Stimulated activated CD4-positive, alpha-beta T cell treated with anti-CD3 and anti-CD28 coated beads, Interleukin-1b, Interleukin-23, amount 100 ng/mL, for 24 hours (primary cell): ENCODE data around the gene COX6B2.
"Not testable (repeated sequence)": the region's sequence is repeated elsewhere in the genome, so short reads cannot be mapped to it uniquely, and the experiment has no call there.

Experiments used
- DNase-seq, 4 experiments: peaks; one replicate each; pipeline ENCODE4 v3.0.0-alpha.2; 2020; ENCODE audit warnings: low read depth in 4 of 4, low spot score in 1 of 4

Gene COX6B2

GRCh38 chr19:55345101-55345817 lies 9.3 kb downstream of the COX6B2 start:
- no peak for DNase-seq

- no peak for DNase-seq
Observed at GRCh38 chr19:55344444-55344843, 10.1 kb downstream of the COX6B2 start.

GRCh38 chr19:55341595-55342531 lies 12.7 kb downstream of the COX6B2 start:
- no peak for DNase-seq

- DNase-seq, result peak; percentile 18 to 72 (median 37)
Observed at GRCh38 chr19:55341171-55341588, 13.3 kb downstream of the COX6B2 start.

- DNase-seq, result no peak
Observed at GRCh38 chr19:55340784-55341147, 13.8 kb downstream of the COX6B2 start.

- no peak for DNase-seq
Observed at GRCh38 chr19:55339889-55340783, 14.4 kb downstream of the COX6B2 start.

GRCh38 chr19:55339105-55339888 lies 15.2 kb downstream of the COX6B2 start, which contains the start of gene KMT5C:
Gene KMT5C (plus strand): TSS chr19:55339876. CDS start chr19:55341937, 2,061 bp downstream.
- DNase-seq, result peak; percentile 100

GRCh38 chr19:55336101-55336500 lies 18.4 kb downstream of the COX6B2 start:
- no peak for DNase-seq

GRCh38 chr19:55333870-55334269 lies 20.6 kb downstream of the COX6B2 start:
- DNase-seq, result no peak

- not testable (repeated sequence) for DNase-seq
Observed at GRCh38 chr19:55329791-55330190, 24.7 kb downstream of the COX6B2 start.

- DNase-seq, result not testable (repeated sequence)
Observed at GRCh38 chr19:55328774-55329318, 25.7 kb downstream of the COX6B2 start.

GRCh38 chr19:55325172-55325571 lies 29.3 kb downstream of the COX6B2 start, which contains the start of gene TMEM150B:
Gene TMEM150B (minus strand): TSS chr19:55325341. CDS start chr19:55321036, 4,305 bp downstream.
- DNase-seq, result no peak

- DNase-seq, result no peak
Observed at GRCh38 chr19:55324662-55325061, 29.9 kb downstream of the COX6B2 start.

GRCh38 chr19:55322204-55322885 lies 32.2 kb downstream of the COX6B2 start:
- no peak for DNase-seq

- no peak for DNase-seq
Observed at GRCh38 chr19:55321466-55322137, 32.9 kb downstream of the COX6B2 start.

GRCh38 chr19:55320844-55321419 lies 33.6 kb downstream of the COX6B2 start:
- no peak for DNase-seq

GRCh38 chr19:55319785-55320184 lies 34.7 kb downstream of the COX6B2 start:
- DNase-seq, result no peak

- no peak for DNase-seq
Observed at GRCh38 chr19:55316646-55317045, 37.9 kb downstream of the COX6B2 start.
